ENCODE data around the gene PCYT1A. TPM values are rescaled to one million over a fixed set of nuclear protein-coding genes. Genes with fewer than 3 reads are reported as not detected.

Gene PCYT1A
- total and polyA plus RNA-seq, 2 donors (not counting 1 experiment from before 2014, with no cell fraction given): 56.6 to 61.2 TPM

GRCh38 chr3:196227629-196228493 is 59.7 kb downstream of the PCYT1A start:
- Histone ChIP-seq H3K27me3 (replicated peaks in 1 of 4; ENCODE audit: control extremely low read depth in 1 of 4, control insufficient read depth in 3 of 4, insufficient read depth in 4 of 4, low read length in 3 of 4) (no peaks in the 10 kb centered on the region), H2AFZ (ENCODE audit: insufficient read depth, low read depth, low read length, poor library complexity, severe bottlenecking) (no peak overlapping the region), H3K4me1 (ENCODE audit: control insufficient read depth in 2 of 2, insufficient read depth in 2 of 2, low read length in 2 of 2) (peaks cover 0 to 5% of the 10 kb centered on the region in 2 donors), H3K4me3 (ENCODE audit: control extremely low read depth in 1 of 5, extremely low read depth in 1 of 5, insufficient read depth in 1 of 5, low read depth in 2 of 5, low read length in 4 of 5) (no peak overlapping the region), H3K4me2 (replicated peaks; ENCODE audit: low read depth, low read length, poor library complexity, severe bottlenecking) (no peak overlapping the region), H4K20me1 (ENCODE audit: control insufficient read depth, insufficient read depth, low read length, poor library complexity, severe bottlenecking) (no peaks in the 10 kb centered on the region), H3K27ac (ENCODE audit: low read length in 2 of 2) (no peak overlapping the region), H3K79me2 (ENCODE audit: control insufficient read depth, insufficient read depth, low read length) (no peaks in the 10 kb centered on the region), H3K36me3 (replicated peaks in 1 of 2; ENCODE audit: control extremely low read depth in 1 of 2, control insufficient read depth in 1 of 2, extremely low read depth in 1 of 2, insufficient read depth in 2 of 2, low read length in 1 of 2) (no peaks in the 10 kb centered on the region), H3K9ac (ENCODE audit: low read length) (no peak overlapping the region), H3K9me3 (ENCODE audit: control extremely low read depth in 1 of 3, control insufficient read depth in 2 of 3, insufficient read depth in 1 of 3, low read length in 2 of 3) (no peaks in the 10 kb centered on the region)
- TF ChIP-seq, protein P1, sequence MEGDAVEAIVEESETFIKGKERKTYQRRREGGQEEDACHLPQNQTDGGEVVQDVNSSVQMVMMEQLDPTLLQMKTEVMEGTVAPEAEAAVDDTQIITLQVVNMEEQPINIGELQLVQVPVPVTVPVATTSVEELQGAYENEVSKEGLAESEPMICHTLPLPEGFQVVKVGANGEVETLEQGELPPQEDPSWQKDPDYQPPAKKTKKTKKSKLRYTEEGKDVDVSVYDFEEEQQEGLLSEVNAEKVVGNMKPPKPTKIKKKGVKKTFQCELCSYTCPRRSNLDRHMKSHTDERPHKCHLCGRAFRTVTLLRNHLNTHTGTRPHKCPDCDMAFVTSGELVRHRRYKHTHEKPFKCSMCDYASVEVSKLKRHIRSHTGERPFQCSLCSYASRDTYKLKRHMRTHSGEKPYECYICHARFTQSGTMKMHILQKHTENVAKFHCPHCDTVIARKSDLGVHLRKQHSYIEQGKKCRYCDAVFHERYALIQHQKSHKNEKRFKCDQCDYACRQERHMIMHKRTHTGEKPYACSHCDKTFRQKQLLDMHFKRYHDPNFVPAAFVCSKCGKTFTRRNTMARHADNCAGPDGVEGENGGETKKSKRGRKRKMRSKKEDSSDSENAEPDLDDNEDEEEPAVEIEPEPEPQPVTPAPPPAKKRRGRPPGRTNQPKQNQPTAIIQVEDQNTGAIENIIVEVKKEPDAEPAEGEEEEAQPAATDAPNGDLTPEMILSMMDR (IDR thresholded peaks at IDR 0.05): no peak
- no peak for TF ChIP-seq EZH2 (IDR thresholded peaks at IDR 0.05; ENCODE audit: borderline replicate concordance, insufficient read depth, low read depth, low read length, poor library complexity, severe bottlenecking)
- no peak overlapping the region for H3K27ac Mint-ChIP-seq
- no peaks in the 10 kb centered on the region for H3K9me3 Mint-ChIP-seq (ENCODE audit: insufficient read depth)
- ATAC-seq (ENCODE audit: low read depth) (no peak), DNase-seq (no peak)
- ChIA-PET CTCF (interaction anchor here (0.6 kb wide), 1 partner anchor 73 kb away, joined by 3 read pairs; no protein-coding TSS in a partner anchor), POLR2A (no interaction called here)
- intact Hi-C loops (cut with micrococcal nuclease): no loop called here
- H3K4me3 Mint-ChIP-seq: no peak overlapping the region
- H3K27me3 Mint-ChIP-seq: no peaks in the 10 kb centered on the region
- H3K4me1 Mint-ChIP-seq: peaks cover 5% of the 10 kb centered on the region
- WGBS (ENCODE audit: insufficient coverage): 84% methylated on average over 22 of the region's 24 CpGs

DNA sequence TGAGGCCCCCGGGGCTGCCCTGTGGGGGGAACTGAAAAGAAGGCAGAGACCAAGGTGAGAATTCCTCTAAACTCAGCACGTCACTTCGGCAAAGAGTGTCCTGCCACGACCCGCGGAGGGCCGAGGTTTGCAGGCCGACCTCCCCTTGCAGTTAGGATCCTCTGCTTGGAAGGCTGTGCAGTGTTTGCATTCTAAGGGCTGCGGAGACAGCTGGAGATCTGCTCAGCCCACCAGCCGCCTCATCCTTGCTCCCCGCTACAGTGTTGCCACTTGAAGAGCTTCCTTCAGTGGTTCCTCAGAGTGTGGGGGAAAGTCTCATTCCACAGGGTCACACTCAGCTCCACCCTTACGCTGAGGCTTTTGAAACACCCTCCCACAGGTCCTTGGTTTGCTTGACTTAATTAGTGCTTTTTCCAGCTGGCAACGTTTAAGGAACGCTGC is 60.4 kb downstream of the PCYT1A start:
- Mint-ChIP-seq H3K27me3 (no peaks in the 10 kb centered on the region), H3K9me3 (ENCODE audit: insufficient read depth) (no peaks in the 10 kb centered on the region), H3K27ac (no peak overlapping the region), H3K4me3 (no peak overlapping the region), H3K4me1 (no peaks in the 10 kb centered on the region)
- Histone ChIP-seq H3K36me3 (replicated peaks in 1 of 2; ENCODE audit: control extremely low read depth in 1 of 2, control insufficient read depth in 1 of 2, extremely low read depth in 1 of 2, insufficient read depth in 2 of 2, low read length in 1 of 2) (no peaks in the 10 kb centered on the region), H3K27ac (ENCODE audit: low read length in 2 of 2) (no peak overlapping the region), H3K27me3 (replicated peaks in 1 of 4; ENCODE audit: control extremely low read depth in 1 of 4, control insufficient read depth in 3 of 4, insufficient read depth in 4 of 4, low read length in 3 of 4) (no peaks in the 10 kb centered on the region), H4K20me1 (ENCODE audit: control insufficient read depth, insufficient read depth, low read length, poor library complexity, severe bottlenecking) (no peaks in the 10 kb centered on the region), H3K9ac (ENCODE audit: low read length) (no peak overlapping the region), H3K9me3 (ENCODE audit: control extremely low read depth in 1 of 3, control insufficient read depth in 2 of 3, insufficient read depth in 1 of 3, low read length in 2 of 3) (no peaks in the 10 kb centered on the region), H3K4me1 (ENCODE audit: control insufficient read depth in 2 of 2, insufficient read depth in 2 of 2, low read length in 2 of 2) (peaks cover 0 to under 1% of the 10 kb centered on the region in 2 donors), H3K79me2 (ENCODE audit: control insufficient read depth, insufficient read depth, low read length) (no peaks in the 10 kb centered on the region), H3K4me2 (replicated peaks; ENCODE audit: low read depth, low read length, poor library complexity, severe bottlenecking) (no peak overlapping the region), H3K4me3 (ENCODE audit: control extremely low read depth in 1 of 5, extremely low read depth in 1 of 5, insufficient read depth in 1 of 5, low read depth in 2 of 5, low read length in 4 of 5) (no peak overlapping the region), H2AFZ (ENCODE audit: insufficient read depth, low read depth, low read length, poor library complexity, severe bottlenecking) (no peak overlapping the region)
- WGBS (ENCODE audit: insufficient coverage): 92% methylated on average over 12 of the region's 14 CpGs
- POLR2A ChIA-PET: no interaction called here
- TF ChIP-seq, protein P1 (IDR thresholded peaks at IDR 0.05): no peak
- no peak for TF ChIP-seq EZH2 (IDR thresholded peaks at IDR 0.05; ENCODE audit: borderline replicate concordance, insufficient read depth, low read depth, low read length, poor library complexity, severe bottlenecking)
- CTCF ChIA-PET: no interaction called here
- ATAC-seq (ENCODE audit: low read depth) (no peak), DNase-seq (no peak)
- intact Hi-C loops (cut with micrococcal nuclease): no loop called here

Measured in B cell (primary cell).